ENCODE measurements around the gene SLC12A9. TPM values are rescaled to one million over a fixed set of nuclear protein-coding genes. Genes with fewer than 3 reads are reported as not detected.
A peak's percentile ranks its signal among the peaks of the same experiment; 100 is the strongest.
"Not testable (repeated sequence)": the region's sequence is repeated elsewhere in the genome, so short reads cannot be mapped to it uniquely, and the experiment has no call there.

SLC12A9 gene, protein sequence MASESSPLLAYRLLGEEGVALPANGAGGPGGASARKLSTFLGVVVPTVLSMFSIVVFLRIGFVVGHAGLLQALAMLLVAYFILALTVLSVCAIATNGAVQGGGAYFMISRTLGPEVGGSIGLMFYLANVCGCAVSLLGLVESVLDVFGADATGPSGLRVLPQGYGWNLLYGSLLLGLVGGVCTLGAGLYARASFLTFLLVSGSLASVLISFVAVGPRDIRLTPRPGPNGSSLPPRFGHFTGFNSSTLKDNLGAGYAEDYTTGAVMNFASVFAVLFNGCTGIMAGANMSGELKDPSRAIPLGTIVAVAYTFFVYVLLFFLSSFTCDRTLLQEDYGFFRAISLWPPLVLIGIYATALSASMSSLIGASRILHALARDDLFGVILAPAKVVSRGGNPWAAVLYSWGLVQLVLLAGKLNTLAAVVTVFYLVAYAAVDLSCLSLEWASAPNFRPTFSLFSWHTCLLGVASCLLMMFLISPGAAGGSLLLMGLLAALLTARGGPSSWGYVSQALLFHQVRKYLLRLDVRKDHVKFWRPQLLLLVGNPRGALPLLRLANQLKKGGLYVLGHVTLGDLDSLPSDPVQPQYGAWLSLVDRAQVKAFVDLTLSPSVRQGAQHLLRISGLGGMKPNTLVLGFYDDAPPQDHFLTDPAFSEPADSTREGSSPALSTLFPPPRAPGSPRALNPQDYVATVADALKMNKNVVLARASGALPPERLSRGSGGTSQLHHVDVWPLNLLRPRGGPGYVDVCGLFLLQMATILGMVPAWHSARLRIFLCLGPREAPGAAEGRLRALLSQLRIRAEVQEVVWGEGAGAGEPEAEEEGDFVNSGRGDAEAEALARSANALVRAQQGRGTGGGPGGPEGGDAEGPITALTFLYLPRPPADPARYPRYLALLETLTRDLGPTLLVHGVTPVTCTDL
- 10 to 100 TPM; 44.1 to 49.1 TPM for total RNA-seq

GRCh38 chr7:100852048-100852872 lies at the start of gene SLC12A9:
Gene SLC12A9, plus strand, starts transcription at chr7:100852713. Its CDS starts 1,485 bp downstream, at chr7:100854198.
- DNase-seq: peak; percentile 89
- peaks cover 10% of the 10 kb centered on the region for H3K36me3 Mint-ChIP-seq (ENCODE audit: low read depth)
- ChIA-PET POLR2A (interaction anchor here (0.5 to 0.8 kb wide), 6 partner anchors 15 to 471 kb away, joined by 3 to 6 read pairs (median 3); partner anchors contain the start of gene POP7), CTCF (interaction anchor here (0.6 to 4.4 kb wide), 30 partner anchors 9 to 416 kb away, joined by 3 to 40 read pairs (median 3); partner anchors contain the start of genes GIGYF1, GNB2, MOSPD3 and POP7)
- H3K4me1 Mint-ChIP-seq: peaks cover 22% of the 10 kb centered on the region
- H3K27me3 Mint-ChIP-seq: no peaks in the 10 kb centered on the region
- H3K27ac Mint-ChIP-seq: peak within 1 kb of the TSS; percentile 80
- peak within 1 kb of the TSS; percentile 97 for H3K4me3 Mint-ChIP-seq
- H3K9me3 Mint-ChIP-seq: no peaks in the 10 kb centered on the region

DNA sequence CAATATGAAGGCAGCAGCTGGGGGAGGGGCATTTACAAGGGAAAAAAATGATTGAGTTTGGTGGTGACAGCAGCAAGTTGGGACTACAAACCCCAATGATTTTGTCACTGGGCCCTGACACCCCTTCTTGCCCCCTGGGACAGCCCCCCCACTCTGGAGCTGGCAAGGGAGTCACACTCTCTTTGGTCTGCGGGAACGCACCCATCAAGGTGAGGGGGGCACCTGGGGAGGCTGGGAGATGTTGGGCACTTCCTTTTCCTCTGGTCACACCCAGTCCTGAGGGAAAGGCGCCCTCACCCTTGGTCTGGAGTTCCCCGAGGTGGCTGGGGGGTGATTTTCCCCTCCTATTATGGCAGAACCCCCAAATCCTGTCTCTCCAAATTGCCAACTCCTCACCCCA lies 49.6 kb upstream of the SLC12A9 start:
- H3K9me3 Mint-ChIP-seq: no peaks in the 10 kb centered on the region
- CTCF ChIA-PET: interaction anchor here (0.6 to 4.2 kb wide), 2 partner anchors 49 to 59 kb away, joined by 4 to 35 read pairs; partner anchors contain the start of gene SLC12A9
- H3K27ac Mint-ChIP-seq: no peak overlapping the region
- H3K4me3 Mint-ChIP-seq: no peak overlapping the region
- H3K36me3 Mint-ChIP-seq (ENCODE audit: low read depth): no peaks in the 10 kb centered on the region
- POLR2A ChIA-PET: no interaction called here
- no peak for DNase-seq
- H3K27me3 Mint-ChIP-seq: no peaks in the 10 kb centered on the region
- peaks cover 9% of the 10 kb centered on the region for H3K4me1 Mint-ChIP-seq

- Mint-ChIP-seq H3K9me3 (no peaks in the 10 kb centered on the region), H3K4me1 (peaks cover 9% of the 10 kb centered on the region), H3K36me3 (ENCODE audit: low read depth) (no peaks in the 10 kb centered on the region), H3K4me3 (no peak overlapping the region), H3K27me3 (no peaks in the 10 kb centered on the region), H3K27ac (peak overlapping the region; percentile 66)
- POLR2A ChIA-PET: no interaction called here
- peak; percentile 16 for DNase-seq
- CTCF ChIA-PET: interaction anchor here (0.6 to 1.5 kb wide), 2 partner anchors 58 to 98 kb away, joined by 4 to 5 read pairs; partner anchors contain the start of gene POP7
Measured at GRCh38 chr7:100803398-100804161, 48.9 kb upstream of the SLC12A9 start.

- POLR2A ChIA-PET: no interaction called here
- H3K27ac Mint-ChIP-seq: no peak overlapping the region
- DNase-seq: no peak
- H3K36me3 Mint-ChIP-seq (ENCODE audit: low read depth): no peaks in the 10 kb centered on the region
- H3K4me3 Mint-ChIP-seq: no peak overlapping the region
- peaks cover 6% of the 10 kb centered on the region for H3K4me1 Mint-ChIP-seq
- no peaks in the 10 kb centered on the region for H3K27me3 Mint-ChIP-seq
- no peaks in the 10 kb centered on the region for H3K9me3 Mint-ChIP-seq
- CTCF ChIA-PET: interaction anchor here (0.6 to 2.4 kb wide), 5 partner anchors 11 to 447 kb away, joined by 3 to 9 read pairs (median 5); partner anchors contain the start of genes POP7 and SLC12A9
Measured at GRCh38 chr7:100804681-100805431, 47.7 kb upstream of the SLC12A9 start.

- peaks cover 6% of the 10 kb centered on the region for H3K4me1 Mint-ChIP-seq
- no peaks in the 10 kb centered on the region for H3K27me3 Mint-ChIP-seq
- POLR2A ChIA-PET: no interaction called here
- H3K9me3 Mint-ChIP-seq: no peaks in the 10 kb centered on the region
- CTCF ChIA-PET: interaction anchor here (1.5 to 2.4 kb wide), 2 partner anchors 13 to 45 kb away, joined by 3 to 9 read pairs; partner anchors contain the start of gene SLC12A9
- H3K27ac Mint-ChIP-seq: no peak overlapping the region
- no peaks in the 10 kb centered on the region for H3K36me3 Mint-ChIP-seq (ENCODE audit: low read depth)
- H3K4me3 Mint-ChIP-seq: no peak overlapping the region
- no peak for DNase-seq
Measured at GRCh38 chr7:100806276-100806675, 46.2 kb upstream of the SLC12A9 start.

- CTCF ChIA-PET: interaction anchor here (0.5 to 2.4 kb wide), 4 partner anchors 13 to 1063 kb away, joined by 3 to 9 read pairs (median 3); partner anchors contain the start of gene SLC12A9
- DNase-seq; H3K27me3 Mint-ChIP-seq; H3K4me1 Mint-ChIP-seq; H3K4me3 Mint-ChIP-seq; H3K9me3 Mint-ChIP-seq; POLR2A ChIA-PET; H3K36me3 Mint-ChIP-seq (ENCODE audit: low read depth); H3K27ac Mint-ChIP-seq: not testable (repeated sequence)
Measured at GRCh38 chr7:100806883-100807282, 45.6 kb upstream of the SLC12A9 start.

DNA sequence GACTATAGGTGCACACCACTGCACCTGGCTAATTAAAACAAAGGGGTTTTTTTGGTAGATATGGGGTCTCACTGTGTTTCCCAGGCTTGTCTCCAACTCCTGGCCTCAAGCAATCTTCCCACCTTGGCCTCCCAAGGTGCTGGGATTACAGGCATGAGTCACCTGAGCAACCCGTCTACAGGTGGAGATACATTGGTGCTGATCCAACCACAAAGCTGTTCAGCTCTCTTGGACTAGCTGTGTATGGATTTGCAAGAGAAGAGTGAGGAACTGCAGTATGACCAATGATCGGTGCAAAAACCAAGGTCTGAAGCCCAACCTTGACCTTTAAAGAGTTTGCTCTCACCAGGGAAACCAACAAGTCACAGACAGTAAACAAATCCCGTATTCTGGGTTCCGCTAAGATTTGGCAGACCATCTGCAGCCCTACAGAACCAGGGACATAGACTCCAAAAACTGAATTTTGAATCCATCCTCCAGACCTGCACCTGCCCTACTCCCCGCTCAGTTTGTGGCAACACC lies 44.1 kb upstream of the SLC12A9 start:
- POLR2A ChIA-PET: no interaction called here
- H3K27ac Mint-ChIP-seq: no peak overlapping the region
- no peak overlapping the region for H3K4me3 Mint-ChIP-seq
- no peaks in the 10 kb centered on the region for H3K36me3 Mint-ChIP-seq (ENCODE audit: low read depth)
- DNase-seq: no peak
- CTCF ChIA-PET: no interaction called here
- H3K9me3 Mint-ChIP-seq: no peaks in the 10 kb centered on the region
- H3K27me3 Mint-ChIP-seq: no peaks in the 10 kb centered on the region
- peaks cover 4% of the 10 kb centered on the region for H3K4me1 Mint-ChIP-seq

- ChIA-PET POLR2A (no interaction called here), CTCF (no interaction called here)
- no peak overlapping the region for H3K4me3 Mint-ChIP-seq
- DNase-seq: no peak
- H3K27ac Mint-ChIP-seq: peak overlapping the region; percentile 31
- no peaks in the 10 kb centered on the region for H3K4me1 Mint-ChIP-seq
- no peaks in the 10 kb centered on the region for H3K9me3 Mint-ChIP-seq
- no peaks in the 10 kb centered on the region for H3K27me3 Mint-ChIP-seq
- no peaks in the 10 kb centered on the region for H3K36me3 Mint-ChIP-seq (ENCODE audit: low read depth)
Measured at GRCh38 chr7:100811480-100811879, 41.0 kb upstream of the SLC12A9 start.

DNA sequence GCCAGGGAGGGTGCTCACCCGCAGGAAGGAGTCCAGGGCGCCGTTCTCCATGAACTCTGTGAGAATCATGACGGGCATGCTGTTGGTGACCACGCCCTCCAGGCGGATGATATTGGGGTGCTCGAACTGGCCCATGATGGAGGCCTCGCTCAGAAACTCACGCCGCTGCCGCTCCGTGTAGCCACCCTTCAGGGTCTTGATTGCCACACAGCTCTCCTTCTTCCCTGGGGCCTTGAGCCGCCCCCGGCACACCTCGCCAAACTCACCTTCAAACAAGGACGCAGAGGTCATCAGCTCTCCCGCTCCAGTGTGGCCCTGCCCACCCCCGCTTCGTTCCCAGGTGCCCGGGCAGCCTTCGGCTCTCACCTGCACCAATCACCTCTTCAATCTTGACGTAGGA lies 39.8 kb upstream of the SLC12A9 start:
- CTCF ChIA-PET: interaction anchor here (0.8 kb wide), 1 partner anchor 13 kb away, joined by 3 read pairs; no protein-coding TSS in a partner anchor

DNA sequence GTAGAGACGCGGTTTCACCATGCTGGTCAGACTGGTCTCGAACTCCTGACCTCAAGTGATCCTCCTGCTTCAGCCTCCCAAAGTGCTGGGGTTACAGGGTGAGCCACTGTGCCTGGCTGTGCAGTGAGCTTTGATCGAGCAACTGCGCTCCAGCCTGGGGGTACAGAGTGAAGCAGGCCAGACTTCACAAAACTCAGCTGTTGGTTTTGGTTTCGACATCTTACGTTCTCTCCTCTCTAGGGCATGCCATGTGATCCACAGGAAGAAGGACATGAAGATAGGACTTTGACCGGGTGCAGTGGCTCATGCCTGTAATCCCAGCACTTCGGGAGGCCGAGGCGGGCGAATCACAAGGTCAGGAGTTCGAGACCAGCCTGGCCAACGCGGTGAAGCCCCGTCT lies 36.0 kb upstream of the SLC12A9 start:
- H3K27me3 Mint-ChIP-seq; H3K36me3 Mint-ChIP-seq (ENCODE audit: low read depth); H3K27ac Mint-ChIP-seq; H3K4me3 Mint-ChIP-seq; DNase-seq; POLR2A ChIA-PET; H3K9me3 Mint-ChIP-seq; H3K4me1 Mint-ChIP-seq: not testable (repeated sequence)
- CTCF ChIA-PET: interaction anchor here (0.6 to 1.7 kb wide), 3 partner anchors 36 to 160 kb away, joined by 3 to 6 read pairs (median 4); partner anchors contain the start of genes POP7 and SLC12A9

More for the DNA sequence above, 39.8 kb upstream of the SLC12A9 start:
- Mint-ChIP-seq H3K4me1 (no peaks in the 10 kb centered on the region), H3K9me3 (no peaks in the 10 kb centered on the region), H3K27ac (no peak overlapping the region), H3K36me3 (ENCODE audit: low read depth) (no peaks in the 10 kb centered on the region), H3K27me3 (no peaks in the 10 kb centered on the region), H3K4me3 (no peak overlapping the region)
- DNase-seq: no peak
- POLR2A ChIA-PET: no interaction called here

DNA sequence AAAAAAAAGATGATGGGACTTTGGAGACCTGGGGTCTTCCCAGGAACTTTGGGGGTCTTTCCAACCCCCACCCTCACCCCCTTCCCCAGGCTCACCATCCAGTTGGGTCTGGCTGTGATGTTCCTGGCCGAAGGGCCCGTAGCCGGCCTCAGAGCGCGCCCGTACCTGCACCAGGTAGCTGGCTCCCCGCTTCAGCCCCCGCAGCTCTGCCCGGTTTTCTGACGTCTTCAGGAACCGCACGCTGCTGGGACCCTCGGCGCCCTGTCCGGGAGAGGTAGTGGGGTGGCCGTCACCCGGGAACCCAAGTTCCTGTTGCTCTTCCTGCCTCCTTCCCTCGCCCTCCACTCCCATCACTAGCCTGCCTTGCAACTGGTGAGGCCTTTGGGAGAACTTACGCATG lies 35.4 kb upstream of the SLC12A9 start:
- no peaks in the 10 kb centered on the region for H3K4me1 Mint-ChIP-seq
- H3K9me3 Mint-ChIP-seq: no peaks in the 10 kb centered on the region
- ChIA-PET POLR2A (no interaction called here), CTCF (interaction anchor here (0.6 to 1.7 kb wide), 2 partner anchors 35 to 160 kb away, joined by 3 to 6 read pairs; partner anchors contain the start of gene SLC12A9)
- H3K27me3 Mint-ChIP-seq: no peaks in the 10 kb centered on the region
- no peak overlapping the region for H3K27ac Mint-ChIP-seq
- H3K36me3 Mint-ChIP-seq (ENCODE audit: low read depth): no peaks in the 10 kb centered on the region
- no peak overlapping the region for H3K4me3 Mint-ChIP-seq
- no peak for DNase-seq

All from activated CD4-positive, alpha-beta T cell treated with anti-CD3 and anti-CD28 coated beads, Interleukin-2, amount 10 ng/mL, durations not matched to agents 7 days and 5 days (primary cell).